ENCODE results near the gene UNG. TPM values are rescaled to one million over a fixed set of nuclear protein-coding genes. Genes with fewer than 3 reads are reported as not detected.

UNG gene
- total RNA-seq, 4 donors from 2014 or later: 19.0 to 58.6 (median 21.3) TPM

DNA sequence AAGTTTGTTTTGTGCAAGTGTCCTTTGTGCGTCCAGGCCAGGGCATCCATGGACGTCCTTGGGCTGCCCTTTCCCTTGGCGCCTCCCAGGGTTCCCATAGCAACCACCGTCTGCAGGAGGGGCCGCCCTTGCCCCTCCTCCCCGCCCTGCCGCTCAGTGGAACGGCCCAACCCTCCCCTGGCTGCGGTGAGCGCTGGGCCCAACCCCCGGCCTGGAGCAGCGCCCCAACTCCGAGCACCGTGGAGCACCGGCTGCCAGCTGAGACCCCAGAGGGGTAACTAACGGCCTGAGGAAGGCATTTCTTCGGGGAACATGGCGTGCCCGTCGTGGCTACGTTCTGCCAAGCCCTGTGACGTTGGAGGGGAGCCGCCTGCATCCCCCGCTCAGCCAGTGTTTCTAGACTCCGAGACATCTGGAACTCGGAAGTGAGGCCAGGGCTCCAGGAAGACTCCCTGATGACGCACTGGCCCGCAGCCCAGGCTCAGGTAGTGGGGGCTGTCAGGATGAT is 13.6 kb downstream of the UNG start:
- peaks cover 0 to 38% (median 2%) of the 10 kb centered on the region in 4 donors for H3K4me1 ChIP-seq
- H3K36me3 ChIP-seq: peaks cover 0 to 25% (median 0%) of the 10 kb centered on the region in 3 donors
- H3K27me3 ChIP-seq: no peaks in the 10 kb centered on the region
- no peaks in the 10 kb centered on the region for H3K9me3 ChIP-seq
- peak; percentile 59 to 94 (median 93) for DNase-seq
- H3K4me3 ChIP-seq: peak overlapping the region; percentile 46 to 74 (median 54)
- H3K27ac ChIP-seq: peak overlapping the region; percentile 80 to 96 (median 88)
- TF ChIP-seq, protein P1, sequence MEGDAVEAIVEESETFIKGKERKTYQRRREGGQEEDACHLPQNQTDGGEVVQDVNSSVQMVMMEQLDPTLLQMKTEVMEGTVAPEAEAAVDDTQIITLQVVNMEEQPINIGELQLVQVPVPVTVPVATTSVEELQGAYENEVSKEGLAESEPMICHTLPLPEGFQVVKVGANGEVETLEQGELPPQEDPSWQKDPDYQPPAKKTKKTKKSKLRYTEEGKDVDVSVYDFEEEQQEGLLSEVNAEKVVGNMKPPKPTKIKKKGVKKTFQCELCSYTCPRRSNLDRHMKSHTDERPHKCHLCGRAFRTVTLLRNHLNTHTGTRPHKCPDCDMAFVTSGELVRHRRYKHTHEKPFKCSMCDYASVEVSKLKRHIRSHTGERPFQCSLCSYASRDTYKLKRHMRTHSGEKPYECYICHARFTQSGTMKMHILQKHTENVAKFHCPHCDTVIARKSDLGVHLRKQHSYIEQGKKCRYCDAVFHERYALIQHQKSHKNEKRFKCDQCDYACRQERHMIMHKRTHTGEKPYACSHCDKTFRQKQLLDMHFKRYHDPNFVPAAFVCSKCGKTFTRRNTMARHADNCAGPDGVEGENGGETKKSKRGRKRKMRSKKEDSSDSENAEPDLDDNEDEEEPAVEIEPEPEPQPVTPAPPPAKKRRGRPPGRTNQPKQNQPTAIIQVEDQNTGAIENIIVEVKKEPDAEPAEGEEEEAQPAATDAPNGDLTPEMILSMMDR (IDR thresholded peaks at IDR 0.05): no peak
- peak; percentile 90 to 93 for TF ChIP-seq POLR2A (IDR thresholded peaks at IDR 0.05)

DNA sequence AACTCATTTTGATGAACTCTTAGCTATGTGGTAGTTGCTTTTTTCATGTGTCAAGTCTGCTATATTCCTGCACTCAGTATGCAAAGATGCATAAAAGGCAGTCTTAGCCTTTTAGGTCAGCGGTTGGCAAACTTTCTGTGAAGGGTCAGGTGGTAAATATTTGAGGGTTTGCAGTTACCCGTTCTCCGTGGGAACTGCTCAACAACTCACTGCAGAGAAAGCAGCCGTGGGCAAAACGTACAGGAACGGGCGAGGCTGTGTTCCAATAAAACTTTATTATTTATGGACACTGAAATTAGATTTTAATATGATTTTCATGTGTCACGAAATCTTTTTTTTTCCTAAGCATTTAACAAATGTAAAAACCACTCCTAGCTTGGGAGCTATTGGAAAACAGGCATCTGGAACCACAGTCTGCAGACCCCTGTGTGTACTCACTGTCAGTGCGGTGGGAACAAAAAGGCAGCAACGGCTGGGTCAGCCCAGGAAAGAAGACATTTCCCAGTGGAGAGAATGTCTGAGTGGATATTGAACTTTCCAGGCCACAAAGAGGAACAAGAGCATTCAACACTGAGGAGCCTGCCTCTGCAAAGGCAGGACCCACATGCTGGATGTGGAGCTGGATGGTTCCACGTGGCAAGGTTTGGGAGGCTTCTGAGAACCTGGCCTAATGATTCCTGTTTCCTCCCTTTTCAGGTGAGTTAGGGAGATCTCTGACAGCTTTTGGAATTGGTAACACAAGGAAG is 15.5 kb downstream of the UNG start:
- TF ChIP-seq, protein P1 (IDR thresholded peaks at IDR 0.05): no peak
- TF ChIP-seq POLR2A (IDR thresholded peaks at IDR 0.05): no peak
- Histone ChIP-seq H3K4me1 (peaks cover 0 to 47% (median 2%) of the 10 kb centered on the region in 4 donors), H3K9me3 (no peaks in the 10 kb centered on the region), H3K36me3 (peaks cover 0 to 9% (median 0%) of the 10 kb centered on the region in 3 donors), H3K27me3 (no peaks in the 10 kb centered on the region), H3K27ac (peak overlapping the region in 2 of 4 donors; percentile 69 to 90), H3K4me3 (peak overlapping the region in 2 of 4 donors; percentile 1 to 58)
- DNase-seq: peak in 1 of 3 donors; percentile 35

DNA sequence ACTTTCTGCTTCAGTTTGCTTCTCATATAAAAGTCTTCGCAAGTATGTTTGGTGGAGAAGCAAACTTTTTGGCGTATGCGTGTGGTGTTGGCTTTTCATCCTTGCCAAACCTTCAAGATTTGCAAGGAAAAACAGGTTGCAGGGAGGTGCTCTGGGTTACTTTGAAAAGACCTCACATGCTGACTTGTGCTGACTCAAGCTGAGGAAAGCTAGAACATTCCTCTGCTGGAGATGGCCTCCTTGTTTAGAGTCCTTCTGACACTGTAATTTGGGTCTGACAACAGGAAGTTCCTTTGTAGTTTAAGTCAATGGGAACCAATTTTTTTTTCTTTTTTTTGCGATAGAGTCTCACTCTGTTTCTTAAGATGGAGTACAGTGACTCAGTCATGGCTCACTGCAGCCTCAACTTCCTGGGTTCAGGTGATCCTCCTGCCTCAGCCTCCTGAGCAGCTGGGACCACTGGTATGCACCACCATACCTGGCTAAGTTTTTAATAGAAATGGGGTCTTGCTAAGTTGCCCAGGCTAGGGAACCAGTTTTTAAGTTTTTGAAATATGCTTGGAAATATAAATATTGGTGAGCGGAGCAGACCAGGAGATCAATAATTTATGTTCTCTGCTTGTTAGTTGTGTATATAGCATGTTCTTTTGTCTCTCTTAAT is 16.4 kb downstream of the UNG start:
- Histone ChIP-seq H3K36me3 (peaks cover 0 to under 1% (median 0%) of the 10 kb centered on the region in 3 donors), H3K9me3 (no peaks in the 10 kb centered on the region), H3K4me1 (peaks cover 0 to 52% (median 2%) of the 10 kb centered on the region in 4 donors), H3K27ac (peak overlapping the region in 3 of 4 donors; percentile 28 to 90 (median 69)), H3K4me3 (peak overlapping the region in 2 of 4 donors; percentile 1 to 58), H3K27me3 (no peaks in the 10 kb centered on the region)
- TF ChIP-seq POLR2A (IDR thresholded peaks at IDR 0.05): no peak
- TF ChIP-seq, protein P1 (IDR thresholded peaks at IDR 0.05): no peak
- DNase-seq: peak in 1 of 3 donors; percentile 36

DNA sequence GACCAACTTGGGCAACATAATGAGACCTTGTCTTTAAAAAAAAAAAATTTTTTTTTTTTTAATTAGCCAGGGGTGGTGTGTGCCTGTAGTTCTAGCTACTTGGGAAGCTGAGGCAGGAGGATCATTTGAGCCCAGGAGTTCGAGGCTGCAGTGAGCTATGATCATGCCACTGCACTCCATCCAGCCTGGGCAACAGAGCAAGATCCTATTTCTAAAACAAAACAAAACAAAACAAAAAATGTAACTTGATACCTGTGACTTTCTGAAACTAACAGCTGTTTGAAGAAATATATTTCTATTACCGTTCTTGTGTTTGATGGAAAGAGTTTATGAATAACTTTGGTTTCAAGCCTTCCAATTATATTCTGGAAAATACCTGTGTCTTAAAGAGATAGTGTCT is 17.2 kb downstream of the UNG start:
- no peak for TF ChIP-seq POLR2A (IDR thresholded peaks at IDR 0.05)
- TF ChIP-seq, protein P1 (IDR thresholded peaks at IDR 0.05): no peak
- Histone ChIP-seq H3K4me3 (peak overlapping the region in 1 of 4 donors; percentile 2), H3K9me3 (no peaks in the 10 kb centered on the region), H3K27ac (peak overlapping the region in 3 of 4 donors; percentile 75 to 92 (median 90)), H3K27me3 (no peaks in the 10 kb centered on the region), H3K36me3 (no peaks in the 10 kb centered on the region), H3K4me1 (peaks cover 0 to 52% (median 2%) of the 10 kb centered on the region in 4 donors)
- no peak for DNase-seq

DNA sequence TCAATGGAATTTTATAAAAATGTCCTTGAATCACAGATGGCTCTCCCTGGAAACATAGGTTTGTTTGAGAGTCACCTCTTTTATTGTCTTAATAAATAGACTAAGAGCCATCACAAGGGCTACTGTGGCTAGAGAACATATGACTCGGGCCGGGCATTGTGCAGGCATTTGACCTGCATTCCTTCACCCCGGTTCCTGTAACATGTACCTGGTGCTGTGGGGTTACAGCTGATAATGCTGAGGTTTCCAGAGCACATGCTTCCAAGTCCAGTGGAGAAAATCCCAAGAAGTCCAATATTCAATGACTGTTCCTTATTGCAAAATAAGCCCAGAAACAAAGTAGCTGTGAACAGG is 18.0 kb downstream of the UNG start:
- H3K4me1 ChIP-seq: peaks cover 0 to 49% (median 2%) of the 10 kb centered on the region in 4 donors
- peak overlapping the region in 3 of 4 donors; percentile 75 to 92 (median 90) for H3K27ac ChIP-seq
- H3K27me3 ChIP-seq: no peaks in the 10 kb centered on the region
- no peaks in the 10 kb centered on the region for H3K36me3 ChIP-seq
- TF ChIP-seq, protein P1 (IDR thresholded peaks at IDR 0.05): no peak
- TF ChIP-seq POLR2A (IDR thresholded peaks at IDR 0.05): no peak
- peak overlapping the region in 2 of 4 donors; percentile 2 to 41 for H3K4me3 ChIP-seq
- H3K9me3 ChIP-seq: no peaks in the 10 kb centered on the region
- DNase-seq: peak in 1 of 3 donors; percentile 51
